Neural crest cell (in vitro differentiated cells): Measurements from ENCODE around the gene CCDC47. TPM values are rescaled to one million over a fixed set of nuclear protein-coding genes. Genes with fewer than 3 reads are reported as not detected.

ENCODE experiments used
- DNase-seq: peaks from one replicate; pipeline ENCODE4 v3.0.0; 2021; ENCODE audit warnings: low read depth, mixed read lengths, low spot score
- H3K27ac Mint-ChIP-seq: one replicate; pipeline ENCODE4 v1.8.0; 2021; ENCODE audit warnings: mild to moderate bottlenecking, mixed read lengths; ENCODE audit not compliant: unreplicated experiment
- H3K27me3 Mint-ChIP-seq: 2 replicates; pipeline ENCODE4 v1.8.0; 2021; ENCODE audit warnings: low read depth, mild to moderate bottlenecking, mixed read lengths
- H3K36me3 Mint-ChIP-seq: 2 replicates; pipeline ENCODE4 v1.8.0; 2021; ENCODE audit warnings: low read depth, mild to moderate bottlenecking, mixed read lengths
- H3K4me1 Mint-ChIP-seq: 2 replicates; pipeline ENCODE4 v1.8.0; 2021; ENCODE audit warnings: mixed read lengths
- H3K4me3 Mint-ChIP-seq: one replicate; pipeline ENCODE4 v1.8.0; 2021; ENCODE audit warnings: mild to moderate bottlenecking, mixed read lengths
- H3K9me3 Mint-ChIP-seq: 2 replicates; pipeline ENCODE4 v1.8.0; 2021; ENCODE audit warnings: mixed read lengths
- total RNA-seq: library from RNA; stranded (reverse); gene quantifications from 2 replicates; pipeline ENCODE4 v1.2.1, GENCODE V29; 2021
- TF ChIP-seq, protein P1 (sequence below): fragments of 200-600 bp; sonication (generic); conservative IDR thresholded peaks from 2 replicates; pipeline ENCODE4 v1.5.0; 2021; ENCODE audit warnings: antibody characterized with exemption, mild to moderate bottlenecking

Gene CCDC47
- total RNA-seq, 1 donor from 2014 or later = 73.2 TPM

DNA sequence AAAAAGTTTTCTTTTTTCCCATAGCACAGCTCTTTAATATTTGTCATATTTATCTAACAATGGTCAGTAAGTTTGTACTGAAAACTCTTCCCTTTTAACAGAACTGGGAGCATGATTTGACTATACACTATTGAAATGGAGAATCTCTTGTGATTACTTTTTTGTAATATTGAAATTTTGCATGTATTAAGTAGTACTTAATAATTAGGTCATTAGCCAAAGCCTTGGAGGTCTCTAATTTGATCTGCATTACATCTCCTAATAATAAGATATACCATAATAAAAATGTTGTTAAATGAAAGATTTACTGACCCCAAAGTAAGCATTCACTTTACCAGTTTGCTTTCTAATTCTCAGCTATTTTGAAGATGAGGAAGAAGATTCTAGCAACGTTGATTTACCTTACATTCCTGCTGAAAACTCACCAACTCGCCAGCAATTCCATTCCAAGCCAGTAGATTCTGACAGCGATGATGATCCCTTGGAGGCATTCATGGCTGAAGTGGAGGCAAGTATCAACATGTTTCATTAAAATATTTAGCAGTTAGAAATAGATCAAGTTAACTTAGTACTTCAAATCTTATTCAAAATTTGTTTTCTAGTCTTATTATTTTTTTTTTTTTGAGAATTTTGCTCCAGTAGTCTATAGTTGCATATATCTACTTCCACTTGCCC lies 18.8 kb upstream of the CCDC47 start:
- no peaks in the 10 kb centered on the region for H3K27me3 Mint-ChIP-seq
- H3K4me3 Mint-ChIP-seq = no peak overlapping the region
- no peaks in the 10 kb centered on the region for H3K9me3 Mint-ChIP-seq
- TF ChIP-seq, protein P1, sequence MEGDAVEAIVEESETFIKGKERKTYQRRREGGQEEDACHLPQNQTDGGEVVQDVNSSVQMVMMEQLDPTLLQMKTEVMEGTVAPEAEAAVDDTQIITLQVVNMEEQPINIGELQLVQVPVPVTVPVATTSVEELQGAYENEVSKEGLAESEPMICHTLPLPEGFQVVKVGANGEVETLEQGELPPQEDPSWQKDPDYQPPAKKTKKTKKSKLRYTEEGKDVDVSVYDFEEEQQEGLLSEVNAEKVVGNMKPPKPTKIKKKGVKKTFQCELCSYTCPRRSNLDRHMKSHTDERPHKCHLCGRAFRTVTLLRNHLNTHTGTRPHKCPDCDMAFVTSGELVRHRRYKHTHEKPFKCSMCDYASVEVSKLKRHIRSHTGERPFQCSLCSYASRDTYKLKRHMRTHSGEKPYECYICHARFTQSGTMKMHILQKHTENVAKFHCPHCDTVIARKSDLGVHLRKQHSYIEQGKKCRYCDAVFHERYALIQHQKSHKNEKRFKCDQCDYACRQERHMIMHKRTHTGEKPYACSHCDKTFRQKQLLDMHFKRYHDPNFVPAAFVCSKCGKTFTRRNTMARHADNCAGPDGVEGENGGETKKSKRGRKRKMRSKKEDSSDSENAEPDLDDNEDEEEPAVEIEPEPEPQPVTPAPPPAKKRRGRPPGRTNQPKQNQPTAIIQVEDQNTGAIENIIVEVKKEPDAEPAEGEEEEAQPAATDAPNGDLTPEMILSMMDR = no peak
- DNase-seq = no peak
- H3K27ac Mint-ChIP-seq = no peak overlapping the region
- H3K36me3 Mint-ChIP-seq = peaks cover 10% of the 10 kb centered on the region
- H3K4me1 Mint-ChIP-seq = no peaks in the 10 kb centered on the region

DNA sequence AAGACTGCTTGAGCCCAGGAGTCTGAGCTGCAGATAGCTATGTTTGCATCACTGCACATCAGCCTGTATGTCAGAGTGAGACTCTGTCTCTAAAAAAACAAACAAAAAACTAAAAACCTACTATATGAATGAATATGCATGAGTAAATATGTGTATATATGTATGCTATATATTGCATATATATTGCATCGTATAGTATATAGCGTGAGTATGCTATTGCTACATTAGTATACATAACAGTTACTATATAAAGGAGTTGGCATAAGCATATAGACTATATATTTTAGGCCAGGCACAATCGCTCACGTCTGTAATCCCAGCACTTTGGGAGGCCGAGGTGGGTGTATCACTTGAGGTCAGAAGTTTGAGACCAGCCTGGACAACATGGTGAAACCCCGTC lies 16.7 kb upstream of the CCDC47 start:
- Mint-ChIP-seq H3K27ac (no peak overlapping the region), H3K36me3 (peaks cover 10% of the 10 kb centered on the region), H3K27me3 (no peaks in the 10 kb centered on the region), H3K9me3 (no peaks in the 10 kb centered on the region), H3K4me1 (no peaks in the 10 kb centered on the region), H3K4me3 (no peak overlapping the region)
- TF ChIP-seq, protein P1 = no peak
- DNase-seq = no peak

DNA sequence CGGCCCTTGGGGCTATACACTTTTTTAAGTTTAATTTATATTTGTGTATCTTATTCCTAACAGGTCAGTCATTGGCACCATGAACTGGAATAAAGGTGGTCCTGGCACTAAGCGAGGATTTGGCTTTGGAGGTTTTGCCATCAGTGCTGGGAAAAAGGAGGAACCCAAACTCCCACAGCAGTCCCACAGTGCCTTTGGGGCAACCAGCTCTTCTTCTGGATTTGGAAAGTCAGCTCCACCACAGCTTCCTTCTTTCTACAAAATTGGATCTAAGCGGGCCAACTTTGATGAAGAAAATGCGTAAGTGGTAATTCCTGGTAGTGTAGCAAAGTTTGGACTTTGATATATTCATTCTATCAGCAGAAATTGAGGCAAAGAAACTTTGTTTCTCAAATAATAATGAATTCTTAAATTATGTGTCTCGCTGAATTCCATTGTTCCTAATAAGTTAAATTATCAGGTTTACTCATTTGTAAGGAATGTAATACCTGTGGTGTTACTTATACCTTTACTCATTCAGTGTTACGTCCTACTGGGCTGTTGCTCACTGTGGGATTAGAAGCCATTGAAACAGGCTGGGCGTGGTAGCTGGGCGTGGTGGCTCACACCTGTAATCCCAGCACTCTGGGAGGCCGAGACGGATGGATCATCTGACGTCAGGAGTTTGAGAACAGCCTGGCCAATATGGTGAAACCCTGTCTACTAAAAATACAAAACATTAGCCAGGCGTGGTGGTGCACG lies 13.7 kb upstream of the CCDC47 start:
- Mint-ChIP-seq H3K9me3 (no peaks in the 10 kb centered on the region), H3K4me3 (no peak overlapping the region), H3K36me3 (peaks cover 3% of the 10 kb centered on the region), H3K4me1 (peaks cover 9% of the 10 kb centered on the region), H3K27me3 (no peaks in the 10 kb centered on the region), H3K27ac (no peak overlapping the region)
- TF ChIP-seq, protein P1 = no peak
- DNase-seq = no peak

DNA sequence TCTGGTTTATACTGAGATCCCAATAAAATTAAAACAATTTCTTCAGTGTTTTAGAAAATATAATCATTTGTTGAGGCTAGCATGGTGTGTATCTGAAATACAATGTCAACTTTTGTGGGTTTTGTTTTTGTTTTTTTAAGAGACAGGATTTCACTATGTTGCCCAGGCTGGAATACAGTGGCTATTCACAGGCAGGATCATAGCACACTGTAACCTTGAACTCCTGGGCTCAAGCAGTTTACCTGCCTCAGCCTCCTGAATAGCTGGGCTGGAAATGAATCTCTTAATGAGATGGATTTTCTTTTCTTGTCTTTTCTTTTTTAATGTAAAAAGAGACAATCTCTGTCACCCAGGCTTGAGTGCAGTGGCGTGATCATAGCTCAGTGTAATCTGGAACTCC lies 12.7 kb upstream of the CCDC47 start:
- Mint-ChIP-seq H3K4me3 (no peak overlapping the region), H3K4me1 (peaks cover 9% of the 10 kb centered on the region), H3K9me3 (no peaks in the 10 kb centered on the region), H3K27me3 (no peaks in the 10 kb centered on the region), H3K36me3 (peaks cover 3% of the 10 kb centered on the region), H3K27ac (no peak overlapping the region)
- TF ChIP-seq, protein P1 = no peak
- no peak for DNase-seq

DNA sequence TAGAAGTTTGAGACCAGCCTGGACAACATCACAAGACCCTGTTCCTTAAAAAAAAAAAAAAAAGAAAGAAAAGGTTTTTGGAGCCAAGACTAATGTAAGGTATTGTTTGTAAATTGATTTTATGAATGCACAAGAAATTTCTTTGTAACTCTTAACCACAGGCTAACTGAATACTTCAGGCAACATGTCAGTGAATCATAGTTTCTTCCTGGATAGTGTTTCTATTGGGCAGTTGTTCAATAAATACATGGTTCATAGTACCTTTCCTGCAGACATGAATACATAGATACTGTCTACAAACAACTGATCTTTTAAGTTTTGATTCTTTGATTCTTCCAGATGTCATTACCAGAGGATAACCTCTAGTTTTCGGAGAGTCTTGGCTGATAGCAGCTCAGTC lies 12.2 kb upstream of the CCDC47 start:
- Mint-ChIP-seq H3K4me3 (no peak overlapping the region), H3K4me1 (peaks cover 13% of the 10 kb centered on the region), H3K9me3 (no peaks in the 10 kb centered on the region), H3K36me3 (peaks cover 3% of the 10 kb centered on the region), H3K27me3 (no peaks in the 10 kb centered on the region), H3K27ac (no peak overlapping the region)
- DNase-seq = no peak
- TF ChIP-seq, protein P1 = no peak
